GM19468 (cell line): Measurements from ENCODE around the gene VPS25.
A peak's percentile ranks its signal among the peaks of the same experiment; 100 is the strongest.
"Not testable (repeated sequence)": the region's sequence is repeated elsewhere in the genome, so short reads cannot be mapped to it uniquely, and the experiment has no call there.

Source experiments
- ATAC-seq: cut with Tn5 transposase; IDR thresholded peaks from one replicate; pipeline ENCODE4 v1.9.1; 2021; ENCODE audit warnings: mild to moderate bottlenecking, moderate library complexity, moderate number of reproducible peaks; ENCODE audit not compliant: unreplicated experiment; ENCODE audit errors: extremely low read depth

Gene VPS25

DNA sequence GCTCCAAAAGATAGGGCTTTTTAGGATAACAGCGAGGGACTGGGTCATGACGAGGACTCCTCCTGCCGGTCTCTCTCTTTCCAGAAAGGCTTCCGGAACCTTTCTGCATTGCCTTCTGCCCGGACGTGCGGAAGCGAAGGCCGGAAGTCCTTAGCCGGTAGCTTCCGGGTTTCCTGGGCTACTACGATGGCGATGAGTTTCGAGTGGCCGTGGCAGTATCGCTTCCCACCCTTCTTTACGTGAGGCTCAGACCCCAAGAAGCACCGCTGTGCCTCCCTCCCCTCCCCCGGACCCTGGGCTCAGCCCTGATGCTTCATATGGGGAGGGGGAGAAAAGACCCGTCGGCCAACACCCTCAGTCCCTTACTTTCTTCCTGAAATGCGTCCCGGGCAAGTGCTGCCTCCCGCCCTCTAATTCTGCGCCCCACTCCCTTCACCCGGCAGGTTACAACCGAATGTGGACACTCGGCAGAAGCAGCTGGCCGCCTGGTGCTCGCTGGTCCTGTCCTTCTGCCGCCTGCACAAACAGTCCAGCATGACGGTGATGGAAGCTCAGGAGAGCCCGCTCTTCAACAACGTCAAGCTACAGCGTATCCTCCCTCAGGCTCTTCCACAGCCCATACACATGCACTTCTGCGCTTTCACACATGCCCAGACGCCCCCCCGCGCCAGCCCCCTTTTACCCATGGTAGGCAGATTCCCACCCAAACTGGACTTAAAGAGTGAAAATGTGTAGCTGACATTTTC is at the start of gene VPS25:
TSS of gene VPS25 (plus strand) at position 160 of the 746 bp plus-strand sequence. CDS start at position 187, 27 bp downstream.
- peak; percentile 61 for ATAC-seq

DNA sequence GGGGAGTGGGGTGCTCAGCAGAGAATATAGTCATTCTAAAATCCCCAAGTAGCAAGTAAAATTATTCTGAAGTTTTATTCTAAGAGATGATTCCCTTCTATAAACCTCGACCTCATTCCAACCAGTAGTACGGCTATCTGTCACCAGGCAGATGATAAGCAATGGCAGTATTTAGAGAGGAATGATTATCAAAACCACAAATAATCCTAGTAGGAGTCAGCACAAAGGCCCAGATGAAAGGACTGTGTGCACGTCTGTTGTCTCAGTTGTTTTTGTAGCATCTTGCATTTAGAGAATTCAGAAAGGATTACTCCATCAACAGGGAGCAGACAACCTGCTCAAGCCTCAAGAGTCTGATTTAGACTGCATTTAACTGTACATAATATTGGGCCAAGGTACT is 49.6 kb upstream of the VPS25 start:
- ATAC-seq: no peak

DNA sequence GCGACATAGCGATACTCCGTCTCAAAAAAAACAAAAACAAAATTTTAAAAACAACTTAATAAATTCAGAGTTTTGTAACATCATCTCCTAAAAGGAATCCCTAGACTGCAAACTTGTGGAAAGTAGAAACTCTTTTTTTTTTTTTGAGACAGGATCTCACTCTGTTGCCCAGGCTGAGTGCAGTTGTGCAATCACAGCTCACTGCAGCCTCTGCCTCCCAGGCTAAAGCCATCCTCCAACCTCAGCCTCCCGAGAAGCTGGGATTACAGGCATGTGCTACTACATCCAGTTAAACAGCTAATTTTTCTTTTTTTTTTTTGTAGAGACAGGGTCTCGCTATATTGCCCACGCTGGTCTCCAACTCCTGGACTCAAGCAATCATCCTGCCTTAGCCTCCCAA is 48.1 kb upstream of the VPS25 start:
- ATAC-seq: no peak

DNA sequence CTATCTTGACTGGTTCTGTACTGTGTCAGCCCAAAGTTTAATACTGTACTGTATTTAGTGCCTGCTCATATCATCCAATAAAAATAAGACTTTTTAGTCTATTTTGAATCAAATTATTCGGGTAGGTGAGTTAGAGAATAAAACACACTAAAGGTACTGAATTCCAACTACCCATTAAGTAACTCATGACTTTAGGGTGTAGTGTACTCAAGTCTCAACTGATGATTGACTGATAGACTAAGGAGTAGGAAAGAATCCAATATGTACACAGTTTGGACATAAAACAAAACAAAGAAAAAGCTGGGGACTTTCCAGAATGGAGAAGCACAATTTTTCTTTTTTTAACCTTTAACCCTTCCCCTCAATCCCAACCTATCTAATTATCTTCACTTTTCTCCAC is 32.5 kb upstream of the VPS25 start:
- ATAC-seq: no peak

DNA sequence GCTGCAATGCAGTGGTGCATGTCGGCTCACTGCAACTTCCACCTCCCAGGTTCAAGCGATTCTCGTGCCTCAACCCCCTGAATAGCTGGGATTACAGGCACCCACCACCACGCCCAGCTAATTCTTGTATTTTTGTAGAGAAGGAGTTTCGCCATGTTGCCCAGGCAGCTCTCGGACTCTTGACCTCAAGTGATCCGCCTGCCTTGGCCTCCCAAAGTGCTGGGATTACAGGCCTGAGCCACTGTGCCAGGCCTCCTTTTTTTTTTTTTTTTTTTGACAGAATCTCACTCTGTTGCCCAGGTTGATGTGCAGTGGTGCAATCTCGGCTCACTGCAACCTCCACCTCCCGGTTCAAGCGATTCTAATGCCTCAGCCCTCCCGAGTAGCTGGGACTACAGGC is 30.3 kb upstream of the VPS25 start:
- ATAC-seq: not testable (repeated sequence)

DNA sequence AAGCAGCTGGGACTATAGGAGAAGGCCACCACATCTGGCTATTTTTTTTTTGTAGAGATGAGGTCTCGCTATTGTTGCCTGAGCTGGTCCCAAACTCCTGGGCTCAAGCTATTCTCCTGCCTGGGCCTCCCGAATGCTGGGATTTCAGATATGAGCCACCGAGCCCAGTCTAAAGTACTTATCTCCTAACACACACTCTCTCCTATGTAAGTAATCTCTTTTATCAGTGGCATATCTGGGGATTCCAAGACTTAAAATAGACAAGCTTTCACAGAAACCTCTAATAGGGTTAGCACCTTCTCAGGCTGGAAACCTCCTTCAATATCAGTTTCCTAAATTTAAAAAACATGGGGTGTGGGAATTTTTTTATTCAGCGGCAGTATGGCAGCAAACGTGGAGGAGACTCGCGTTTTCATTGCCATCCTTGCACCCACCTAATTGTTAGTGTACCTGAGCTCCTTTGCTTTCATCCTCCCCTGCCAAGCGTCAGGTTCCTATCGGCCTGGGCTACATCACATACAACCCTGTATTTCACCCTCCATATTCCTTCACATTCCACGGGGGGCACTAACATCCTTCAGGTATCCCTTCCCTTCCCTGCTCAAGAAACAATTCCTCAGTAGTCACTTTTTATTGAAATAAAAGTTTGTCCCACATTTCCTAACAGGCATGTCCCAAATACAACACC is 29.5 kb upstream of the VPS25 start:
- no peak for ATAC-seq

DNA sequence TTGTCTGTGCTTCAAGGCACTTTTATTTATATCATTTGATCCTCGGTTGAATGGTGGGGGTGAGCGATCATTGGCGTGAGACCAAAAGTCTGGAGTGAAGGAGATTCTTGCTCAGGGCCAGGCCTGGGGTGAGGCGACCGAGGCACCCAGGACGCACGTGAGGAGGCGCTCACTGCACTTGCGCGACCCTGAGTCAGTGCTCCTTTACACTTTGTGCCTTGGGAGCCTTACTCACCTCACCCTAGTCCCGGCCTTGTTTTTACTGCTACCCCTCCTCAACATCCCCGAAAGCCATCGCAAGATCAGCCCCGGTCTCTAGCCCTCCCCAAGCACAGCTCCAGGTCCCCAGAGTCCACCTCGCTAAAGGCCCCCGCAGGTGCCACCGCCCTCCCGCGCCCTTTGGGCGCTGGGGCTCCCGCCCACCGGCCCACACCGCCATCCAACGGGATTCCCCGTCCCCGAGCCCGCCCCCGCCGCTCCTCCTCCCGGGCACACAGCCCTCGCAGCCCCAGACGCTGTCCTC is 28.9 kb upstream of the VPS25 start:
- ATAC-seq: no peak

DNA sequence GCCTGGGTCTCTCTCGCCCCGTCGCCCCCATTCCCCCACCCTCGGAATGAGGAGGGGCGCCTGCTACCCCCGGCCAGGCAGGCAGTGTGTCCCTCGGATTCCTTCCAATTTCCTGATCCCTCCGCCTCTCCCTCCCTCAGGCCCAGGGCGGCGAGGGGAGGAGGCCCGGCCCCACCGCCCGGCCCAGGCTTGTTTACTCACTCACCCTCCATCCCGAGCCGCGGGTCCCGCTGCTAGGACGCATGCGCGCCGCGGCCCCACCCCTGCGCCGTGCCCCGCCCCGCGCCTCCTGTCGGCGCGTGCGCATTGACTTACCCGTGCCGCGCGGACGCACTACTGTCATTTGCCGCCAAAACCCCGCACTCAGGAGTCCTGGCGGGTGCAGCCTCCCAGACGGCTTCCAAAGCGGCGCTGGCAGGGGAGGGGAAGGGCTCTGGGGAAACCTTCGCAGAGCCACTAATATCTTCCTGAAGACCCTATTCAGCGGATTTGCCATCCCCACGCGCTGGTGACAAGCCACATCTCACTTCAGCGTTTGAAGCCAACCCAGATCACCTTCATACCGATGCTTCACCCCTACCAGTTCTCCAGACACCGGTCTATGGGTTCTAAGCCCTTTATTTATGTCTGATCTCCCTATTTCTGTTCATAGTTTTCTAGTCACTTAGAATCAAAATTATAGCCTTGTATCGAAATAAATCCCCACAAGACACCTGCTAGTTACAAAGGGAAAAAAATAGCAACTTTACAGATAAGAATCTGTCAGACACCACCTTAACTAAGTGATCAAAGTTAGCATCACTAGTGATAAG is 28.2 kb upstream of the VPS25 start, which contains the start of gene EZH1:
TSS of gene EZH1 (minus strand) at position 235 of the 812 bp plus-strand sequence. CDS start 16,099 bp downstream, outside the sequence.
- ATAC-seq: peak; percentile 32

DNA sequence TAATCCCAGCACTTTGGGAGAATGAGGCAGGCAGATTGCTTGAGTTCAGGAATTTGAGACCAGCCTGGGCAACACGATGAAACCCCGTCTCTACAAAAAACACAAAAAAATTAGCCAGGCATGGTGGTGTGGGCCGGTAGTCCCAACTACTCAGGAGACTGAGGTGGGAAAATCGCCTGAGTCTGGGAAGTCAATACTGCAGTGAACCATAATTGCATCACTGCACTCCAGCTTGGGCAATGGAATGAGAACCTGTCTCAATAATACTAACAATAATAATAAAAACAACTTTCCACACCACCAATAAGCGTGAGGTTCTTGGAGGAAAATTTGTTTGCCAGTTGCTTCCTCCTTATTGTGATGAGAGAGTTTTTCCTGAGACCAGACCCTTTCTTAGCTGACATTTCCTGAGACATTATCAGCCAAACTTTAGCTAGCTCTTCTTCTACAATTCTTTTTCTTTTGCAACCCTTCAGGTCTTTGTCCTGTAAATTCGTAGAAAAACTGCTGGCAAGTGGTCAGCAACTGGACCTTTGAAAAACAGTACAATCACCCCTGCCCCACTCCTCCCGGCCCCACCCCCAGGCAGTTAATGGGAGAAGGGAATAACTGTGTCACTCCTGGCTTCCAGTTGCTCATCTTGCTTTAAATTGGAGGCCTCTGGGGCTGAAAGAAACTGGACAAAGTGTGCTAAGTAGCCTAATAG is 24.9 kb upstream of the VPS25 start:
- no peak for ATAC-seq

DNA sequence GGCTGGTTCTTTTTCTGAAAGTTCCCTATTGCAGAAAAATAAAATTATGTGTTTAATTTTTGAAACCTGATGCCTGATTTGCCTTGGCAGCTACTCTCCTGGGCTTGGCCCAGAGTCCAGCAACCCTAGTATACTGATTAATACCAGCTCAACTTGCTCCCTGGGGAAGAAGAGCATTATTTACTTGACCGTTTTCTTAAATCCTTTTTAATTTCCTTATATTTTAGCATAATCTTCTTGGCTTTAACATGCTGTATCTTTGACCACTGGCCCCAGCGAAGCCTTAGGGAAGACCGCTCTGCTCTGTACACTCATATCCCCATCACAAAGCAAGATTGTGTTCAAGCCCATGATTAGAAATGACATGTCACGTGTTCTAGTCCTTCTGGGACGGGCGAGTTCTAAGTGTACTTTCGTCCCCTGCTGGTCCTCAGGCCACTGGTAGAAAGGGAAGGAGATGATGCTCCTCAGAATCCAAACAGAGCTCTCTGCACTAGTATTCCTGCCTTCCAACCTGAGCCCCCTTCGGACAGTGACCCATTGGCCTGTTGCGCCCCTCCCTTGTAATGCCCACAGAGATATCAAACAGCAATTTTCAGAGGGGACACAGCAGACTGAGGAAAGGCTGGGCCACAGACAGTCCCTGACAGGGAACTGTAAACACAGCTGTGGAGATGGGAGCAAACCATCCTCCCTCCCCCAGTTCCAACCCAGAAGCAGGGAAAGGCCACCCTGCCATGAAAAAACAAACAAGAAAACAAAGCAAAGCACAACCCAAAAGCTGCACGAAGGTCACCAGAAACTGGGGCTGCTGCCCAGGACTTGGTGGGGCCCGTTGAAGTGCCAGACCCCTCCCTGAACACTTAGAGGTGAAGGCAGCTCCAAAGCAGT is 24.1 kb upstream of the VPS25 start:
- ATAC-seq: no peak

DNA sequence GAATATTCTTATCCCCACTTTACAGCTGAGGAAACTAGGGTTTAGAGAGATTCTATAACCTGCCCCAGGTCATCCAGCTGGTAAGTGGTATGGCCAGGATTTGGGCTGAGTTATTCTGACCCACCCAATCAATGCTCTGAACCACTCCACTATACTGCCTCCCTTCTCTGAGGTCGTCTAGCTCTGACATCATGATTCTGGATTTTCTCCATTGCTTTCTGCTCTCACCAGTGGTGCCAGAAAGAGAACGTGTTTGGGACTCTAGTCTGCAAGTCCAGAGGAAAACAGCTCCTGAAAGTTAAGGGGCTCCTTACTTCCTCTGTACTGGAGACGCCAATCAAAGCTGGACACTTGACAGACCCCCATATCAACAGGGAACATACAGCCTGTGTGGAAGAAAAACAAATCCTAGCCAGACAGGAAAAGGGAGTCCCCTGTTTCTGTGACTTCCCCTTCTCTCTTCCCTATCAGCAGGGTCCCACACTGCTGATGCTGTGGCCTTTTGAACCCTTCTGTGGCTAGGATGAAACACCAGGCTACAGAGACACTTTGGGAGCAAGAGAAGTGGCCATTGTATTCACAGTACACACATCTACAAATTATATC is 22.4 kb upstream of the VPS25 start:
- ATAC-seq: no peak

DNA sequence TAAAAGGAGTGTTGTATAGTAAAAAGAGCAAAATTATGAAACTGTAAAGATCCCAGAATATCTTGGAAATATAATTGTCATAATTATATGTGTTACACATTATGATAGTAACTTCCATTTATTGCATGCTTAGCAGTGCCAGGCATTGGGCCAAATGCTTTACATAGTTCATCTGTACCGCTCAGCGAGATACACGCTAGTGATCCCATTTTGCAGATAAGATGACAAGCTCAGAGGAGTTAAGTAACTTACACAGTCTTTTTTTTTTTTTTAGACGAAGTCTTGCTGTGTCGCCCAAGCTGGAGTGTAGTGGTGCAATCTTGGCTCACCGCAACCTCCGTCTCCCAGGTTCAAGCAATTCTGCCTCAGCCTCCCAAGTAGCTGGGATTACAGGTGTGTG is 21.6 kb upstream of the VPS25 start:
- ATAC-seq: no peak

DNA sequence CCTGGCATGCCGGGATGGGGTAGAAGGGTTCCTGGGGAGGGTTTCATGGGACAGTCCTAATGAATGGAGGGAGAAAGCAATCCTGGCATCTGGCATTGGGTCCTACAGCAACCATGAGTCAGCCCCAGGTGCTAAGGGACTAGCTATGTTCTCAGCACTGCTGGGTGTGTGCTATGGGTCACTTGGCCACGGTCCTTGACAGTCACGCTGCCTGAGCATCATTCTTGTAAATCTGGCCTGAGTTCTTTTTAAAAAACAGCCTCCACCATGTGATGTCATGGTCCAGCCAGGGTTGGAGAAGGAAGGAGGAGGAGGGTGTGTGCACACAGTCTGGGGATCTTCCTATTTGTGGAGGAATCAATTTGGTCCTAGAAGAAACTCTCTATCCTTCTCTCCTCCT is 18.5 kb upstream of the VPS25 start:
- no peak for ATAC-seq

DNA sequence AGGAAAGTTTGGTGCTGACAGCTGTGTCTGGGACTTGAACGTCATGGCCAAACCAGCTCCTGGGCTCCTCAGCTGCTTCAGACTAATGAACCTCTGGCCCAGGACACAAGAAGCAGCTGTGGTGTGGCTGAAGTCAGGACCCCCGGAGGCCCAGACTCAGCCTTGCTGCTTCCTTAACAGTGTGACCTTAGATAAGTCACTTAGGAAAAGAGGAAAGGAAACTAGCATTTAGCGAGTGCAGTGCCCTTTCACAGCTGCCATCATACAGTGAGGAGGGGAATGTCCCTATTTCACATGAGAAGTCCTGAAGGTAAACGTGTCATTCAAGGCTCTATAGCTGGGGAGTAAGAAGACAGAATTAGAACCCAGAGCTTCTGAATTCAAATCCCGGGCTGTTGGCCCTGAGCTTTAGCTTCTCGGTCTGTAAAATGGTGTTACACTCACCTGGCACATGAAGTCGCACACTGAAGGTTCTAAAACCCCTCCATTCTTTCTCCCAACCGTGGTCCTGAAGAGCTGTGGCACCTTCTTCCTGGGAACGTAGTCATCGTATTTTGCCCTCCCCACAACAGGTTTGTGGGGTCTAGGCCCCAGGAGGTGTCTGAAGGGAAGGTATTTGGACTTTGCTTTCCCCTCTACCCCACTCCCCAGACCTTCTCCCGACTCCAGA is 13.1 kb upstream of the VPS25 start:
- no peak for ATAC-seq

DNA sequence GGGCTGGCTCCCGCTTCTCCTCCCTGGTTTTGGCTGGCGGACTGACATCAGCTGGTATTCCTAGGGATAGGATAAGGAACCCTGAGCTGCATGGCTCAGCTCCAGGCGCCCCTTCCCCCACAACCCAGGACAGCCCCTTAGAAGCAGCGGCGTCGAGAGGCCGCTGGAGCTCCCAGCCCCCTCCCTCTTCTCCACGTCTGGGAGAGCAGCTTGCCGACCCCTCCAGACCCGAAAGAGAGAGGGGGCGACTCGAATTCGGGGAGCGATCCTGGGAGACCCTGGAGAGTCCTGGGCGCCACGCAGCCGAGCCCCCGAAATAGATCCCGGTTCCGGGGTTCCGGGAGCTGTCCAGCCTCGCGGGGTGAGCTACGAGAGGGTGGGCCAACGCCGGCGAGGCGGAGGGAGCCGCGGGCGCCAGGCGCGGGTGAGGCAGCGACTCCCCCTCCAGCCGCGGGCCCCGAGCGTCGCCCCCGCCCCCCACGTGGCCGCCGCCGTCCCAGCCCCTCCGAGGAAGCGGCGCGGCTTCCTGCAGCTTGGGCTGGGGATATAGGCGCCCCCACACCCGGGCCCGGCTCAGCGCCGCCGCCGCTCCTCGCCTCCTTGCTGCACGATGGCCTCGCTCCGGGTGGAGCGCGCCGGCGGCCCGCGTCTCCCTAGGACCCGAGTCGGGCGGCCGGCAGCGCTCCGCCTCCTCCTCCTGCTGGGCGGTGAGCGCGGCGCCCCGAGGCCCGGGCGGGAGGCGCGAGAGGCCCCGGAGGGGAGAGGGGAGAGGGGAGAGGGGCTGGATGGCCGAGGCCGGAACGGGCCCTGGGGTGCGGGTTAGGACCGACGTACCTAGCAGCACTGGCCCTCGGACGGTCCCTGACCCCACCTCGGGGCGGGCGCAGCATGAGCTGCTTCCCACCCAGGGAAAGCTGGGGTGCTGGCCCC is 12.3 kb upstream of the VPS25 start, which contains the start of gene RAMP2:
TSS of gene RAMP2 (plus strand) at position 576 of the 930 bp plus-strand sequence. CDS start at position 611, 35 bp downstream.
- no peak for ATAC-seq

DNA sequence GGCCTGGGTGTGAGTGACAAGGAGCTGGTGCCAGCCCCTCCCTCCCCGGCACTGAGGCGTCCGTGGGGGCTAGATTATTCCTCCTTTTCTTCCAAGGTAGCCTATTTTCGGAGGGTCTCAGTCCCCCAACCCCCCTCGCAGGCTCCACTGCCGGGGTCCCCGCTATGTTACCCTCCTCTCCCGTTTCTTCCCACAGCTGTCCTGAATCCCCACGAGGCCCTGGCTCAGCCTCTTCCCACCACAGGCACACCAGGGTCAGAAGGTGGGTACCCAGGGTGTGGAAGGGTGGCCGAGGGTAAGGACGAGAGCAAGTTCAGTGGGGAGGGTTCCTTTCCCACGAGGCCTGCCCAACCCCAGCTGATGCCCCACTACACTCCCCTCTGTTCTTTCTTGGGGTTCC is 11.6 kb upstream of the VPS25 start:
- no peak for ATAC-seq

DNA sequence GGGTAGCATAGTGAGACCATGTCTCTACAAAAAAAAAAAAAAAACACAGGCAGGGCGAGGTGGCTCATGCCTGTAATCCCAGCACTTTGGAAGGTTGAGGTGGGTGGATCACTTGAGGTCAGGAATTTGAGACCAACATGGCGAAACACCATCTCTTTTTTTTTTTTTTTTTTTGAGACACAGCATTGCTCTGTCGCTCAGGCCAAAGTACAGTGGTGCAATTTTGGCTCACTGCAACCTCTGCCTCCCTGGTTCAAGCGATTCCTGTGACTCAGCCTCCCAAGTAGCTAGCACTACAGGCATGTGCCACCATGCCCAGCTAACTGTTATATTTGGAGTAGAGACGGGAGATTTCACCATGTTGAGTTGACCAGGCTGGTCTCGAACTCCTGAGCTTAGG is 7.1 kb upstream of the VPS25 start:
- ATAC-seq: no peak
